H1 (cell line): ENCODE data around the gene PFDN4. TPM values are rescaled to one million over a fixed set of nuclear protein-coding genes. Genes with fewer than 3 reads are reported as not detected.

Experiments used
- CTCF ChIA-PET: fragments of 300-600 bp; sonication (Branson Sonifier 250); formaldehyde crosslinking; loops from one replicate; lab custom pipeline; 2021; ENCODE audit not compliant: partially characterized antibody; lab: Charles Lee
- POLR2A ChIA-PET: fragments of 300-600 bp; sonication (Branson Sonifier 250); formaldehyde crosslinking; loops from one replicate; lab custom pipeline; 2021; ENCODE audit warnings: inconsistent platforms; ENCODE audit not compliant: partially characterized antibody; lab: Charles Lee
- DNase-seq, 2 experiments: peaks; one replicate each; pipeline versions ENCODE4 v3.0.0 to v3.0.0-alpha.2; 2010 to 2022; ENCODE audit warnings: low spot score in 2 of 2, low read depth in 1 of 2, mixed read lengths in 1 of 2
- FAIRE-seq: peaks from 2 replicates; lab custom pipeline; 2011; peaks lifted over from hg19 to GRCh38; lab: Jason Lieb, UNC
- H2AFZ ChIP-seq: 2 replicates; pipeline ENCODE4 v1.8.1; 2012; ENCODE audit warnings: low read length, inconsistent platforms
- H2AK5ac ChIP-seq: 2 replicates; pipeline ENCODE4 v1.6.1; 2013; ENCODE audit warnings: low read depth, low read length
- H2BK120ac ChIP-seq: replicated peaks from 2 replicates; pipeline ENCODE3; 2013; ENCODE audit warnings: low read depth, low read length, inconsistent platforms
- H2BK12ac ChIP-seq: 2 replicates; pipeline ENCODE4 v1.6.1; 2013; ENCODE audit warnings: low read depth, low read length
- H2BK15ac ChIP-seq: 2 replicates; pipeline ENCODE4 v1.6.1; 2013; ENCODE audit warnings: low read length
- H2BK20ac ChIP-seq: 2 replicates; pipeline ENCODE4 v1.6.1; 2013; ENCODE audit warnings: low read length
- H2BK5ac ChIP-seq: 2 replicates; pipeline ENCODE4 v1.6.1; 2013; ENCODE audit warnings: low read depth, low read length
- H3K14ac ChIP-seq: 2 replicates; pipeline ENCODE4 v1.6.1; 2013; ENCODE audit warnings: inconsistent platforms; ENCODE audit not compliant: insufficient read length
- H3K18ac ChIP-seq: 2 replicates; pipeline ENCODE4 v1.6.1; 2013; ENCODE audit warnings: low read length; ENCODE audit errors: extremely low read depth
- H3K23ac ChIP-seq: 2 replicates; pipeline ENCODE4 v1.6.1; 2013; ENCODE audit warnings: inconsistent platforms; ENCODE audit not compliant: insufficient read length
- H3K23me2 ChIP-seq: 2 replicates; pipeline ENCODE4 v1.6.1; 2013; ENCODE audit warnings: low read depth, low read length
- H3K27ac ChIP-seq: 2 replicates; pipeline ENCODE4 v1.6.1; 2011; ENCODE audit warnings: low read depth, low read length, inconsistent platforms
- H3K27me3 ChIP-seq, 4 experiments: replicated peaks in 1 of 4; 1 replicate in 1 of 4; 2 replicates in 3 of 4; pipeline versions ENCODE4 v1.6.1 to v1.8.1; 2011 to 2013; ENCODE audit warnings: low read length in 3 of 4, mild to moderate bottlenecking in 3 of 4, inconsistent platforms in 2 of 4, mixed read lengths in 2 of 4, moderate library complexity in 1 of 4; ENCODE audit not compliant: control insufficient read depth in 3 of 4, insufficient read depth in 3 of 4; ENCODE audit errors: extremely low read depth in 1 of 4
- H3K36me3 ChIP-seq, 4 experiments: 2 replicates each; pipeline versions ENCODE4 v1.6.1 to v1.8.1; 2011 to 2013; ENCODE audit warnings: mild to moderate bottlenecking in 4 of 4, low read length in 3 of 4, moderate library complexity in 2 of 4, control low read depth in 1 of 4, inconsistent platforms in 1 of 4; ENCODE audit not compliant: insufficient read depth in 4 of 4, control insufficient read depth in 2 of 4
- H3K4ac ChIP-seq: replicated peaks from 2 replicates; pipeline ENCODE3; 2013; ENCODE audit warnings: low read length, low read depth, mixed read lengths, inconsistent platforms; ENCODE audit not compliant: insufficient read length
- H3K4me1 ChIP-seq, 4 experiments: replicated peaks in 1 of 4; 1 replicate in 1 of 4; 2 replicates in 3 of 4; pipeline versions ENCODE4 v1.6.1 to v1.8.1; 2011 to 2013; ENCODE audit warnings: low read length in 3 of 4, inconsistent platforms in 2 of 4, mixed read lengths in 1 of 4; ENCODE audit not compliant: insufficient read depth in 4 of 4, control insufficient read depth in 3 of 4
- H3K4me2 ChIP-seq, 2 experiments: 2 replicates each; pipeline versions ENCODE4 v1.6.1 to v1.8.1; 2011 to 2013; ENCODE audit warnings: low read depth in 2 of 2, low read length in 2 of 2, control low read depth in 1 of 2, inconsistent platforms in 1 of 2, mild to moderate bottlenecking in 1 of 2; ENCODE audit not compliant: insufficient read depth in 1 of 2
- H3K4me3 ChIP-seq, 4 experiments: fragments of 200-600, 300-600 bp in 1 of 4; sonication (generic), shearing (Covaris generic), sonication (Bioruptor Twin) in 1 of 4; 2 replicates each; pipeline versions ENCODE4 v1.5.1 to v1.8.1; 2011 to 2016; ENCODE audit warnings: low read length in 4 of 4, low read depth in 3 of 4, control low read depth in 2 of 4, inconsistent platforms in 2 of 4, mild to moderate bottlenecking in 2 of 4, mixed read lengths in 1 of 4, moderate library complexity in 1 of 4; ENCODE audit not compliant: insufficient read depth in 2 of 4; ENCODE audit errors: extremely low read depth in 1 of 4
- H3K56ac ChIP-seq: replicated peaks from 2 replicates; pipeline ENCODE3; 2013; ENCODE audit warnings: low read depth, mild to moderate bottlenecking, mixed read lengths, low read length, inconsistent platforms; ENCODE audit not compliant: insufficient read length
- H3K79me1 ChIP-seq: 2 replicates; pipeline ENCODE4 v1.6.1; 2013; ENCODE audit warnings: low read depth, low read length, control low read depth
- H3K79me2 ChIP-seq, 2 experiments: 2 replicates each; pipeline versions ENCODE4 v1.6.1 to v1.8.1; 2012 to 2013; ENCODE audit warnings: low read length in 2 of 2, mild to moderate bottlenecking in 2 of 2, inconsistent platforms in 1 of 2; ENCODE audit not compliant: insufficient read depth in 2 of 2, control insufficient read depth in 1 of 2
- H3K9ac ChIP-seq, 4 experiments: replicated peaks in 1 of 4; 1 replicate in 1 of 4; 2 replicates in 3 of 4; pipeline versions ENCODE4 v1.6.1 to v1.8.1; 2011 to 2013; ENCODE audit warnings: low read depth in 3 of 4, low read length in 3 of 4, control low read depth in 2 of 4, mild to moderate bottlenecking in 2 of 4, moderate library complexity in 2 of 4, inconsistent platforms in 1 of 4; ENCODE audit errors: extremely low read depth in 1 of 4
- H3K9me3 ChIP-seq, 2 experiments: 2 replicates each; pipeline versions ENCODE4 v1.6.1 to v1.8.1; 2012 to 2013; ENCODE audit warnings: mild to moderate bottlenecking in 2 of 2, moderate library complexity in 2 of 2, control low read depth in 1 of 2, inconsistent platforms in 1 of 2, low read depth in 1 of 2, low read length in 1 of 2, mixed read lengths in 1 of 2; ENCODE audit not compliant: insufficient read depth in 2 of 2
- H4K20me1 ChIP-seq, 2 experiments: replicated peaks in 1 of 2; 2 replicates each; pipeline versions ENCODE3 to v1.8.1; 2011 to 2013; ENCODE audit warnings: inconsistent platforms in 2 of 2, low read length in 2 of 2, mild to moderate bottlenecking in 1 of 2; ENCODE audit not compliant: insufficient read depth in 2 of 2, control insufficient read depth in 1 of 2
- H4K5ac ChIP-seq: 2 replicates; pipeline ENCODE4 v1.6.1; 2013; ENCODE audit warnings: low read length, low read depth, mixed read lengths, inconsistent platforms; ENCODE audit not compliant: insufficient read length
- H4K8ac ChIP-seq: 2 replicates; pipeline ENCODE4 v1.8.0; 2013; ENCODE audit warnings: mild to moderate bottlenecking, moderate library complexity, low read length, inconsistent platforms; ENCODE audit not compliant: insufficient read depth; ENCODE audit errors: extremely low read depth
- H4K91ac ChIP-seq: replicated peaks from 2 replicates; pipeline ENCODE3; 2013; ENCODE audit warnings: low read length, mixed read lengths, inconsistent platforms; ENCODE audit not compliant: insufficient read length
- ASH2L ChIP-seq: fragments of 200-600, 300-600 bp; sonication (generic); IDR thresholded peaks from one replicate; pipeline ENCODE4 v1.7.1; 2017; ENCODE audit warnings: low read length
- BACH1 ChIP-seq: IDR thresholded peaks from 2 replicates; pipeline ENCODE4 v1.6.1; 2012; ENCODE audit warnings: low read length, improper control_type of control experiment
- CHD1 ChIP-seq: IDR thresholded peaks from 2 replicates; pipeline ENCODE4 v1.6.1; 2012; ENCODE audit warnings: low read depth, low read length, improper control_type of control experiment
- HDAC6 ChIP-seq: IDR thresholded peaks from one replicate; pipeline ENCODE4 v1.7.1; 2012; ENCODE audit warnings: low read depth, mild to moderate bottlenecking, inconsistent platforms, low read length, moderate library complexity
- JUND ChIP-seq: IDR thresholded peaks from 2 replicates; pipeline ENCODE4 v1.6.1; 2011; ENCODE audit warnings: mild to moderate bottlenecking, improper control_type of control experiment, low read length
- PHF8 ChIP-seq: fragments of 200-600 bp; sonication (generic); conservative IDR thresholded peaks from 2 replicates; pipeline ENCODE4 v1.7.1; 2012; ENCODE audit warnings: low read depth, mild to moderate bottlenecking, inconsistent platforms, low read length, moderate library complexity
- SRF ChIP-seq: IDR thresholded peaks from 2 replicates; pipeline ENCODE4 v1.6.1; 2011; ENCODE audit warnings: mild to moderate bottlenecking, low read depth, low read length, moderate library complexity
- TEAD4 ChIP-seq: IDR thresholded peaks from 2 replicates; pipeline ENCODE4 v1.6.1; 2012; ENCODE audit warnings: low read depth, low read length, inconsistent platforms, mixed read lengths
- WGBS, 2 experiments: shearing (Covaris generic) in 1 of 2; methylation state at CpG; one replicate each; pipeline versions ENCODE4 v1.1.6 to v1.1.7; 2013 to 2015; ENCODE audit warnings: low lambda C conversion rate in 2 of 2, mixed read lengths in 2 of 2, inconsistent platforms in 1 of 2, low coverage in 1 of 2, missing lambda C conversion rate in 1 of 2; ENCODE audit not compliant: insufficient replicate concordance in 2 of 2, insufficient coverage in 1 of 2, insufficient read length in 1 of 2; ENCODE audit errors: extremely low coverage in 1 of 2, missing lambda C conversion rate in 1 of 2; 5-methylcytosine and 5-hydroxymethylcytosine counted together
- polyA plus RNA-seq, 7 experiments: library from polyadenylated mRNA; depleted of rRNA in 3 of 7; stranded (reverse) in 5 of 7; unstranded in 2 of 7; fragments of >200 nt in 5 of 7; fragments of 200-250 nt in 2 of 7; gene quantifications; 1 replicate in 5 of 7; 2 replicates in 1 of 7; 4 replicates in 1 of 7; pipeline versions ENCODE4 v1.2.1 to v1.2.3, GENCODE V29; 2011 to 2013; ENCODE audit warnings: missing spikeins in 2 of 7, mixed read lengths in 2 of 7
- total RNA-seq: library from RNA; stranded (reverse); fragmentation: NEBNext Ultra II Directional; extraction: Animal tissue kit (Norgen Biotek cat#: 25700); gene quantifications from 2 replicates; pipeline ENCODE4 v1.2.1, GENCODE V29; 2021

PFDN4 gene
- total and polyA plus RNA-seq, 2 of the 8 experiments (the other 6 are each of a cell fraction or from before 2014, with no cell fraction given): 41.9 to 96.8 TPM

DNA sequence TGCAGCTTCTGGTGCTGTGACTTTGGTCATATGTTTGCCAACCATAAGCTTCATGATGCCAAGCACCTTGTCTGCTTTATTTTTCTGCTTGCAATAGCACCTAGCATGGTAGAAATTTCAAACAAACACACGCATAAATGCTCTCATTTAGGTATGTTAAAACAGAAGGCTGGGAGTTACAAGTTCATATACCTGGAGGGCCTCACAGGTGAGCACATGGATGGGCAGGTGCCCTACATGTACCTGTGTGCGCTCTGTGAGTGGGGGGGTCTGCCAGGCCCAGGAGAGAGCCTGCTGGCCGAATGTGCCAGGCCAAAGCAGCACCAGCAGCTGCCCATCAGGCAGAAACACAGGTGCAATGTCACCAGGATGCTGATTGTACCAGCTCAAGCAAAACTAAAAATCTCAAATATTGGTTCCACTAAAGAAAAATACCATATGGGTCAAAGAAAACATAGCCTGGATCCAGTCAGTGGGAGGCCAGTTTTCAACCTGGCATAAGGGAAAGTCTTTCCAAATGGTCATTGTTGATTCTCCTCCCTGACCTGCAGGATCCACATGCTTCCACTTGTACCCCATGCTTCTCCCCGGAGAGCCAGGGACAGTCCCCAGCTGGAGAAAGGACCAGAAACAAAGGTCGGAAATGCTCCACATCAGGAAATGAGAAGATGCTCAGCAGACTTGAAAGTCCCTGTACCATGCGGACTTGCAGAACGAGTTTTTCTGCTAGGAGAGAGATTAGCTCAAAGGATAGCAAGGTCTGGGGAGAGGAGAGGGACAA lies 7.2 kb upstream of the PFDN4 start:
- Histone ChIP-seq H2BK120ac (no peak overlapping the region), H4K8ac (no peak overlapping the region), H3K27me3 (no peaks in the 10 kb centered on the region), H3K4ac (no peak overlapping the region), H3K23me2 (no peaks in the 10 kb centered on the region), H2BK5ac (no peak overlapping the region), H3K14ac (no peak overlapping the region), H3K79me2 (no peaks in the 10 kb centered on the region), H3K18ac (no peak overlapping the region), H2BK20ac (no peak overlapping the region), H3K36me3 (no peaks in the 10 kb centered on the region), H3K4me3 (no peak overlapping the region), H3K23ac (no peak overlapping the region), H3K4me2 (no peak overlapping the region), H2AFZ (no peak overlapping the region), H3K9ac (no peak overlapping the region), H3K9me3 (no peaks in the 10 kb centered on the region), H3K79me1 (no peaks in the 10 kb centered on the region), H4K91ac (peak overlapping the region; percentile 19), H3K27ac (no peak overlapping the region), H4K20me1 (no peaks in the 10 kb centered on the region), H2AK5ac (no peak overlapping the region), H4K5ac (no peak overlapping the region), H3K4me1 (peaks cover 0 to 4% (median 2%) of the 10 kb centered on the region in 4 experiments; a peak in 2 of 7 replicates), H3K56ac (no peak overlapping the region), H2BK12ac (no peak overlapping the region), H2BK15ac (no peak overlapping the region)
- no peak for DNase-seq
- FAIRE-seq: no peak
- 89% methylated on average over 7 of the region's 7 CpGs; no CpG with 5 or more reads in 1 of the 2 experiments for WGBS, 2 experiments
- CTCF ChIA-PET: interaction anchor here (0.6 to 23.7 kb wide), 42 partner anchors 8 to 1337 kb away, joined by 3 to 591 read pairs (median 4); partner anchors contain the start of genes BCAS1 and PFDN4
- POLR2A ChIA-PET: interaction anchor here (1.0 kb wide), 1 partner anchor 434 kb away, joined by 3 read pairs; no protein-coding TSS in a partner anchor
- TF ChIP-seq SRF: no peak
- TF ChIP-seq CHD1: no peak
- no peak for TF ChIP-seq HDAC6
- TF ChIP-seq JUND: no peak
- no peak for TF ChIP-seq ASH2L
- TF ChIP-seq TEAD4: no peak
- no peak for TF ChIP-seq PHF8
- TF ChIP-seq BACH1: no peak
